MM.1S (cell line): ENCODE results near the gene HOXB3.
"Not testable (repeated sequence)": the region's sequence is repeated elsewhere in the genome, so short reads cannot be mapped to it uniquely, and the experiment has no call there.

Experiments
- DNase-seq: peaks from one replicate; pipeline ENCODE4 v3.0.0-alpha.2; 2015
- H2AFZ ChIP-seq: fragments of 300-600 bp; sonication (generic); 2 replicates; pipeline ENCODE4 v1.6.0; 2016; ENCODE audit warnings: antibody characterized with exemption, low read length
- H3F3A ChIP-seq: fragments of 300-600 bp; sonication (generic); 2 replicates; pipeline ENCODE4 v1.6.1; 2016; ENCODE audit warnings: mild to moderate bottlenecking, antibody characterized with exemption, low read length, moderate library complexity, mixed read lengths; ENCODE audit not compliant: insufficient read depth
- H3K27ac ChIP-seq: fragments of 300-600 bp; sonication (generic); 2 replicates; pipeline ENCODE4 v1.5.1; 2016; ENCODE audit warnings: mild to moderate bottlenecking, low read length
- H3K27me3 ChIP-seq: fragments of 300-600 bp; sonication (generic); replicated peaks from 2 replicates; pipeline ENCODE4 v1.6.0; 2016; ENCODE audit warnings: low read length; ENCODE audit not compliant: insufficient read depth
- H3K36me3 ChIP-seq: fragments of 300-600 bp; sonication (generic); replicated peaks from 2 replicates; pipeline ENCODE4 v1.6.1; 2016; ENCODE audit warnings: mild to moderate bottlenecking, low read length, mixed read lengths; ENCODE audit not compliant: insufficient read depth
- H3K4me1 ChIP-seq: fragments of 300-600 bp; sonication (generic); 2 replicates; pipeline ENCODE4 v1.6.1; 2016; ENCODE audit warnings: low read length, mixed read lengths
- H3K4me2 ChIP-seq: fragments of 300-600 bp; sonication (generic); 2 replicates; pipeline ENCODE4 v1.6.0; 2016; ENCODE audit warnings: low read depth, low read length
- H3K4me3 ChIP-seq: fragments of 300-600 bp; sonication (generic); 2 replicates; pipeline ENCODE4 v1.5.1; 2016; ENCODE audit warnings: low read length, mixed read lengths
- H3K79me2 ChIP-seq: fragments of 300-600 bp; sonication (generic); 2 replicates; pipeline ENCODE4 v1.6.1; 2016; ENCODE audit warnings: mixed run types, low read length, mixed read lengths
- H3K9ac ChIP-seq: fragments of 300-600 bp; sonication (generic); 2 replicates; pipeline ENCODE4 v1.6.1; 2016; ENCODE audit warnings: low read length, mixed read lengths
- H3K9me2 ChIP-seq: fragments of 300-600 bp; sonication (generic); replicated peaks from 2 replicates; pipeline ENCODE4 v1.6.1; 2016; ENCODE audit warnings: mild to moderate bottlenecking, low read length, mixed read lengths; ENCODE audit not compliant: insufficient read depth
- H3K9me3 ChIP-seq: fragments of 300-600 bp; sonication (generic); replicated peaks from 2 replicates; pipeline ENCODE4 v1.6.1; 2016; ENCODE audit warnings: mild to moderate bottlenecking, low read length, mixed read lengths; ENCODE audit not compliant: insufficient read depth
- H4K20me1 ChIP-seq: fragments of 300-600 bp; sonication (generic); 2 replicates; pipeline ENCODE4 v1.6.1; 2016; ENCODE audit warnings: mild to moderate bottlenecking, low read length, moderate library complexity, mixed read lengths; ENCODE audit not compliant: insufficient read depth
- EZH2 ChIP-seq: fragments of 300-600 bp; sonication (generic); optimal IDR thresholded peaks from 2 replicates; pipeline ENCODE3; 2017; ENCODE audit warnings: low read depth, mild to moderate bottlenecking, antibody characterized with exemption, low read length, mixed read lengths
- EZH2phosphoT487 ChIP-seq: fragments of 300-600 bp; sonication (generic); IDR thresholded peaks from 2 replicates; pipeline ENCODE4 v1.6.1; 2018; ENCODE audit warnings: antibody characterized with exemption, low read length
- TF ChIP-seq, protein P1 (sequence below): fragments of 300-600 bp; sonication (generic); IDR thresholded peaks from 2 replicates; pipeline ENCODE4 v1.5.1; 2016; ENCODE audit warnings: antibody characterized with exemption, low read length, mixed read lengths

HOXB3 gene

DNA sequence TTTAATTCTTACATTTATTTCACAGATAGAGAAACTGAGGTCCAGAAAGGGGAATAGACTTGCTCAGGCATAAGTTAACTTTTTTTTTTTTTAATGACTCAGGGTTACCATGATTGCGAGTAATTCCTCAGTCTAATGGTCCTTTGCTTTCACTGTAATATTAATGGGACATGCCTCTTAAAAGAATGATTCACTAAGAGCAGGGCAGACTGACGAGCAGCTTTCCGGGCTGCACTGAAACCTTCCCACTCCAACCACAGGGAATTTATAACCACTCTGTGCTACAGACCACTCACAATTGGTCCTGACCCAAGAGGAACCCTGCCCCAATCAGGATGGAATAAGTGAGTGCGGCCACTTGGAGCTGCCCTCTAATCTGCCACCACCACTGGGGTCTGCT, 50.9 kb downstream of the HOXB3 start:
- Histone ChIP-seq H3K36me3 (no peaks in the 10 kb centered on the region), H4K20me1 (no peaks in the 10 kb centered on the region), H3K4me1 (peaks cover 5% of the 10 kb centered on the region; the same call in 1 of the 2 replicates), H3K9me3 (no peaks in the 10 kb centered on the region), H3F3A (no peaks in the 10 kb centered on the region), H3K79me2 (no peaks in the 10 kb centered on the region), H3K27me3 (peaks cover 16% of the 10 kb centered on the region), H3K9me2 (no peaks in the 10 kb centered on the region), H3K4me2 (no peak overlapping the region), H2AFZ (no peak overlapping the region), H3K9ac (no peak overlapping the region), H3K4me3 (no peak overlapping the region), H3K27ac (no peak overlapping the region)
- DNase-seq, result no peak
- TF ChIP-seq, protein P1, sequence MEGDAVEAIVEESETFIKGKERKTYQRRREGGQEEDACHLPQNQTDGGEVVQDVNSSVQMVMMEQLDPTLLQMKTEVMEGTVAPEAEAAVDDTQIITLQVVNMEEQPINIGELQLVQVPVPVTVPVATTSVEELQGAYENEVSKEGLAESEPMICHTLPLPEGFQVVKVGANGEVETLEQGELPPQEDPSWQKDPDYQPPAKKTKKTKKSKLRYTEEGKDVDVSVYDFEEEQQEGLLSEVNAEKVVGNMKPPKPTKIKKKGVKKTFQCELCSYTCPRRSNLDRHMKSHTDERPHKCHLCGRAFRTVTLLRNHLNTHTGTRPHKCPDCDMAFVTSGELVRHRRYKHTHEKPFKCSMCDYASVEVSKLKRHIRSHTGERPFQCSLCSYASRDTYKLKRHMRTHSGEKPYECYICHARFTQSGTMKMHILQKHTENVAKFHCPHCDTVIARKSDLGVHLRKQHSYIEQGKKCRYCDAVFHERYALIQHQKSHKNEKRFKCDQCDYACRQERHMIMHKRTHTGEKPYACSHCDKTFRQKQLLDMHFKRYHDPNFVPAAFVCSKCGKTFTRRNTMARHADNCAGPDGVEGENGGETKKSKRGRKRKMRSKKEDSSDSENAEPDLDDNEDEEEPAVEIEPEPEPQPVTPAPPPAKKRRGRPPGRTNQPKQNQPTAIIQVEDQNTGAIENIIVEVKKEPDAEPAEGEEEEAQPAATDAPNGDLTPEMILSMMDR, result no peak
- TF ChIP-seq EZH2phosphoT487 (no peak), EZH2 (no peak)

DNA sequence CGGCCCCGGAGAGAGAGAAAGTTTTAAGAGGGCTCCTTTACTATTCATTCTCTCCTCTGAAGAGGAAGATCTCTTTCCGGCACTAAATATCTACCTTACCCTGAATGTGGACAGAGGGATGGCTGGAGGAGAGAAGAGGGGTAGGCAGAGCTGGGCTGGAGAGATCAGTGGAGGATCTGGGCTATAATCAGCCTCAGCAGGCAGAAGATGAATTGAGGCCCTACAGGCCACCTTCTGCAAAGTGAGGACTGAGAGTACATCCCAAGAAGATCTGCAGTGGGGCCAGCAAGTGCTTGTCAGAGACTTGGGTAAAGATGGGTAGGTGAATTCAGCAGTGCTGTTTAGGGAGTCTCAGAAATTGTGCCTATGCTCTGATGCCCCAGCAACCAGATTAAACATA, 52.7 kb downstream of the HOXB3 start:
- H2AFZ ChIP-seq, result no peak overlapping the region
- no peak for DNase-seq
- peaks cover 7% of the 10 kb centered on the region for H3K27me3 ChIP-seq
- no peak overlapping the region for H3K9ac ChIP-seq
- H3F3A ChIP-seq, result no peaks in the 10 kb centered on the region
- no peak overlapping the region for H3K4me2 ChIP-seq
- no peaks in the 10 kb centered on the region for H3K4me1 ChIP-seq
- H3K4me3 ChIP-seq, result no peak overlapping the region
- no peaks in the 10 kb centered on the region for H3K9me3 ChIP-seq
- no peaks in the 10 kb centered on the region for H4K20me1 ChIP-seq
- H3K36me3 ChIP-seq, result no peaks in the 10 kb centered on the region
- no peak for TF ChIP-seq EZH2phosphoT487
- TF ChIP-seq, protein P1, result no peak
- TF ChIP-seq EZH2, result no peak
- H3K79me2 ChIP-seq, result no peaks in the 10 kb centered on the region
- H3K9me2 ChIP-seq, result no peaks in the 10 kb centered on the region
- H3K27ac ChIP-seq, result no peak overlapping the region

DNA sequence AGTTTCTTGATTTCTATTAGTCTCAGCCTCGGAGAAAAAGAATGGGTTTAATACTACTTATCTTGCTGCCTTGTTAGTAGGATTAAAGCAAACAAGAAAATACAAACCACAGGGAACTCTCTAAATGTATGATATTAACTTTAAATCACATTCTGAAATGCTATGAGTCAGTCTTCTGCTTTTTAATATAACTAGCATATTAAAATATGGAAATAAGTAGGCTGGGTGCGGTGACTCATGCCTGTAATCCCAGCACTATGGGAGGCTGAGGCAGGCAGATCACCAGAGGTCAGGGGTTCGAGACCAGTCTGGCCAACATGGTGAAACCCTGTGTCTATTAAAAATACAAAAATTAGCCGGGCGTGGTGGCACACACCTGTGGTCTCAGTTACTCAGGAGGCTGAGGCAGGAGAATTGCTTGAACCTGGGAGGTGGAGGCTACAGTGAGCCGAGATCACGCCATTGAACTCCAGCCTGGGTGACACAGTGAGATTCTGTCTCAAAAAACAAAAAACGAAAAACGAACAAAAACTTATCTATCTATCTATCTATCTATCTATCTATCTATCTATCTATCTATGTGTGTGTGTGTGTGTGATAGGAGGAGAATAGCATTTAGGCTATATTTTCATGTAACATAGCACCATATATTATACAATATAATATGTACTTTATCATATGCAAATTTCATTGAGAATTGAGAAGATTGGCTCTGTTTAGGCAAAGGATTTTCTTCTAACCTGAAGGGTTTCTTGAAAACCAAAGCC, 54.1 kb downstream of the HOXB3 start:
- not testable (repeated sequence) for H3K27me3 ChIP-seq, H3K9ac ChIP-seq, H3K27ac ChIP-seq, H3F3A ChIP-seq, DNase-seq, H3K36me3 ChIP-seq, H4K20me1 ChIP-seq, H3K9me3 ChIP-seq, H3K4me3 ChIP-seq, H3K9me2 ChIP-seq, H2AFZ ChIP-seq, H3K4me1 ChIP-seq, H3K79me2 ChIP-seq, H3K4me2 ChIP-seq

DNA sequence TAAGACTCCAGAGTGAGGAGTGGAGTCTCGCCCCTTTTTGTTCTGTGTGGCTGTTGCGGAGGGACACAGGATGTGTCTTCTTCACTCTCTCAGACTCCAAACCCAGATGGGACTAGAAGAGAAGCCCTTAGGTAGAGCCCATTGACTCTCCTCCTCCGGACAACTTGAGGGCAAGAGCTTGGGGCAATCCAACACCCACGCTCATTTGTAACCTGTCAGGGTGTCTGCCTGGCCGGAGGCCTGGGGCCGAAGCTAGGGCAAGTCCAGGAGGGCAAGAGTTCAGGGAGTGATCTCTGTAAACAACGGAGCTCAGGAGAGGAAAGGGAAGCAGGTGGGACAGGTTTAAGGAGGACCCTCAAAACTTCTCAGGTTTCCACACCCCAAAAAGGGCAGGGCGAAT, 57.8 kb downstream of the HOXB3 start:
- Histone ChIP-seq H3K36me3 (no peaks in the 10 kb centered on the region), H4K20me1 (no peaks in the 10 kb centered on the region), H3F3A (no peaks in the 10 kb centered on the region), H3K27me3 (no peaks in the 10 kb centered on the region), H3K9ac (no peak overlapping the region), H3K4me3 (no peak overlapping the region), H3K4me1 (no peaks in the 10 kb centered on the region), H3K9me3 (no peaks in the 10 kb centered on the region), H3K27ac (no peak overlapping the region), H3K4me2 (no peak overlapping the region), H3K9me2 (no peaks in the 10 kb centered on the region), H2AFZ (no peak overlapping the region), H3K79me2 (no peaks in the 10 kb centered on the region)
- TF ChIP-seq EZH2 (no peak), EZH2phosphoT487 (no peak)
- TF ChIP-seq, protein P1, result no peak
- DNase-seq, result no peak
